Lung (tissue), 12 donors: Measurements from ENCODE around the gene MKKS. TPM values are rescaled to one million over a fixed set of nuclear protein-coding genes. Genes with fewer than 3 reads are reported as not detected.

ENCODE experiments used
- ATAC-seq: fragments of 200-7000 bp; cut with Tn5 transposase; one replicate; pipeline ENCODE4 v1.9.1; 2020; ENCODE audit warnings: moderate number of reproducible peaks; ENCODE audit not compliant: insufficient read depth, low FRiP score
- DNase-seq, 3 donors: peaks; one replicate each; pipeline ENCODE4 v3.0.0-alpha.2; 2013 to 2017
- H3K27ac ChIP-seq, 2 donors: one replicate each; pipeline ENCODE4 v1.5.1; 2013; ENCODE audit warnings: mild to moderate bottlenecking in 2 of 2, moderate library complexity in 2 of 2, control low read depth in 1 of 2, inconsistent platforms in 1 of 2, low read depth in 1 of 2, low read length in 1 of 2
- H3K27me3 ChIP-seq, 3 donors: one replicate each; pipeline ENCODE4 v1.5.1; 2013; ENCODE audit warnings: low read length in 2 of 3; ENCODE audit not compliant: control insufficient read depth in 3 of 3, insufficient read depth in 3 of 3
- H3K36me3 ChIP-seq, 4 donors: one replicate each; pipeline ENCODE4 v1.5.1; 2013; ENCODE audit warnings: low read length in 4 of 4, mild to moderate bottlenecking in 1 of 4, moderate library complexity in 1 of 4; ENCODE audit not compliant: control insufficient read depth in 4 of 4, insufficient read depth in 4 of 4
- H3K4me1 ChIP-seq, 5 donors: one replicate each; pipeline ENCODE4 v1.5.1; 2013; ENCODE audit warnings: low read length in 5 of 5, mild to moderate bottlenecking in 2 of 5, moderate library complexity in 1 of 5; ENCODE audit not compliant: control insufficient read depth in 5 of 5, insufficient read depth in 5 of 5
- H3K4me3 ChIP-seq: one replicate; pipeline ENCODE4 v1.5.1; 2013; ENCODE audit warnings: mild to moderate bottlenecking, control low read depth, moderate library complexity
- H3K9ac ChIP-seq, 2 donors: one replicate each; pipeline ENCODE4 v1.5.1; 2013; ENCODE audit warnings: low read length in 2 of 2, control low read depth in 1 of 2; ENCODE audit not compliant: insufficient read depth in 1 of 2
- H3K9me3 ChIP-seq, 4 donors: one replicate each; pipeline ENCODE4 v1.5.1; 2013; ENCODE audit warnings: low read length in 3 of 4, mild to moderate bottlenecking in 1 of 4, moderate library complexity in 1 of 4; ENCODE audit not compliant: control insufficient read depth in 4 of 4, insufficient read depth in 3 of 4
- CTCF ChIP-seq: IDR thresholded peaks from 2 replicates; pipeline ENCODE4 v1.5.1; 2012; ENCODE audit warnings: mild to moderate bottlenecking; ENCODE audit errors: control extremely low read depth, extremely low read depth
- WGBS, 2 donors: extraction: QIAGEN DNeasy Blood & Tissue Kit; methylation state at CpG; one replicate each; pipeline ENCODE4 v1.1.7; 2013; 5-methylcytosine and 5-hydroxymethylcytosine counted together
- polyA plus RNA-seq, 2 donors: library from polyadenylated mRNA; stranded (reverse); fragments of 200-250 nt; gene quantifications; one replicate each; pipeline ENCODE4 v1.2.1, GENCODE V29; 2013
- total RNA-seq, 2 donors: library from RNA; depleted of rRNA in 1 of 2; stranded (reverse); fragments of >200 nt in 1 of 2; gene quantifications; one replicate each; pipeline ENCODE4 v1.2.1, GENCODE V29; 2014 to 2021
- donor health status: control.
- donor health status: control.
- donor health status: Bipolar disorder and iron deficiency.
- donor health status: healthy.
- donor health status: DM: yes; HTN: yes; CAD: no.

MKKS gene
- total and polyA plus RNA-seq, 4 donors: 12.3 to 15.1 (median 13.1) TPM

DNA sequence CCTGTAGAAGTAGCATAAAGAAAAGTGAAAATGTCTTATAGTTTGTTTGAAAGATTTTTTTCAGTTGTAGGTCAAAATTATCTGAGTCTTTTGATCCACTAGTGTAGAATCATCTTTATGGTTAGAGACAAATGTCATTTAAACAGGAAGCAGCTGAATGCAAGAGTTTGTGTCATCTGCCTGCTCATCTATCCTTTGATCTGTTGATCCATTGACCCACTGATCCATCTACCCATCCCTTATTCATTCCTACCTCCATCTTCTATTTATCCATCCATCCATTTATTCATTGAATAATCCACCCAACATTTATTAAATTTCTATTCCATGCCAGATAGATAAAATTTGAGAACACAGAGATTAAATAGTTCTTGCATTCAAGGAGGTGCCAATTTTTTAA is 62.6 kb downstream of the MKKS start:
- Histone ChIP-seq H3K4me3 (no peak overlapping the region), H3K27ac (no peak overlapping the region), H3K4me1 (peaks cover 0 to 20% (median 4%) of the 10 kb centered on the region in 5 donors), H3K9ac (no peak overlapping the region), H3K36me3 (no peaks in the 10 kb centered on the region), H3K9me3 (no peaks in the 10 kb centered on the region), H3K27me3 (no peaks in the 10 kb centered on the region)
- DNase-seq: no peak
- TF ChIP-seq CTCF: no peak
- no peak for ATAC-seq

GRCh38 chr20:10370091-10370887 is 63.7 kb downstream of the MKKS start:
- H3K27ac ChIP-seq: no peak overlapping the region
- H3K36me3 ChIP-seq: no peaks in the 10 kb centered on the region

GRCh38 chr20:10369723-10370090 is 64.3 kb downstream of the MKKS start:
- WGBS, 2 donors: 27 to 62% methylated on average over 4 of the region's 4 CpGs
- DNase-seq: peak; percentile 13 to 57 (median 51)
- Histone ChIP-seq H3K4me3 (no peak overlapping the region), H3K4me1 (peaks cover 0 to 20% (median 4%) of the 10 kb centered on the region in 5 donors), H3K9me3 (no peaks in the 10 kb centered on the region), H3K9ac (no peak overlapping the region), H3K27me3 (no peaks in the 10 kb centered on the region), H3K36me3 (no peaks in the 10 kb centered on the region), H3K27ac (no peak overlapping the region)
- no peak for TF ChIP-seq CTCF
- ATAC-seq: peak; percentile 39

More at GRCh38 chr20:10370091-10370887, 63.7 kb downstream of the MKKS start:
- WGBS, 2 donors: 66 to 68% methylated on average over 8 of the region's 8 CpGs
- Histone ChIP-seq H3K4me3 (no peak overlapping the region), H3K4me1 (peaks cover 0 to 20% (median 4%) of the 10 kb centered on the region in 5 donors), H3K9ac (no peak overlapping the region), H3K27me3 (no peaks in the 10 kb centered on the region), H3K9me3 (no peaks in the 10 kb centered on the region)
- ATAC-seq (peak; percentile 20), DNase-seq (peak in 2 of 3 donors; percentile 71)
- TF ChIP-seq CTCF: no peak
